CMK (cell line): ENCODE data around the gene ERC1.
"Not testable (repeated sequence)": the region's sequence is repeated elsewhere in the genome, so short reads cannot be mapped to it uniquely, and the experiment has no call there.

ENCODE experiments used
- DNase-seq: peaks from one replicate; pipeline ENCODE4 v3.0.0-alpha.2; 2010; ENCODE audit warnings: low read depth

The ERC1 gene

GRCh38 chr12:1030779-1031178 is 39.8 kb downstream of the ERC1 start:
- DNase-seq, result no peak

- DNase-seq, result no peak
Observed at GRCh38 chr12:1034243-1034642, 43.2 kb downstream of the ERC1 start.

- DNase-seq, result no peak
Observed at GRCh38 chr12:1034751-1035457, 43.9 kb downstream of the ERC1 start.

GRCh38 chr12:1041478-1041877 is 50.5 kb downstream of the ERC1 start:
- DNase-seq, result no peak

- DNase-seq, result no peak
Observed at GRCh38 chr12:1044199-1044598, 53.2 kb downstream of the ERC1 start.

- DNase-seq, result no peak
Observed at GRCh38 chr12:1044696-1045095, 53.7 kb downstream of the ERC1 start.

GRCh38 chr12:1046727-1047126 is 55.7 kb downstream of the ERC1 start:
- no peak for DNase-seq

- DNase-seq, result no peak
Observed at GRCh38 chr12:1047898-1048660, 57.1 kb downstream of the ERC1 start.

GRCh38 chr12:1050059-1050707 is 59.2 kb downstream of the ERC1 start:
- DNase-seq, result no peak

GRCh38 chr12:1051672-1052071 is 60.6 kb downstream of the ERC1 start:
- not testable (repeated sequence) for DNase-seq

GRCh38 chr12:1053690-1054089 is 62.7 kb downstream of the ERC1 start:
- no peak for DNase-seq

GRCh38 chr12:1054117-1054870 is 63.3 kb downstream of the ERC1 start:
- no peak for DNase-seq

- DNase-seq, result no peak
Observed at GRCh38 chr12:1056390-1056789, 65.4 kb downstream of the ERC1 start.

GRCh38 chr12:1058423-1058822 is 67.4 kb downstream of the ERC1 start:
- DNase-seq, result no peak

- no peak for DNase-seq
Observed at GRCh38 chr12:1059162-1059561, 68.1 kb downstream of the ERC1 start.

- DNase-seq, result no peak
Observed at GRCh38 chr12:1063852-1064251, 72.8 kb downstream of the ERC1 start.

GRCh38 chr12:1064317-1064716 is 73.3 kb downstream of the ERC1 start:
- no peak for DNase-seq

GRCh38 chr12:1065629-1066028 is 74.6 kb downstream of the ERC1 start:
- DNase-seq, result no peak

GRCh38 chr12:1069846-1070245 is 78.8 kb downstream of the ERC1 start:
- DNase-seq, result no peak

- no peak for DNase-seq
Observed at GRCh38 chr12:1071182-1071581, 80.2 kb downstream of the ERC1 start.

- DNase-seq, result no peak
Observed at GRCh38 chr12:1073652-1074051, 82.6 kb downstream of the ERC1 start.

GRCh38 chr12:1077036-1077803 is 86.2 kb downstream of the ERC1 start:
- DNase-seq, result no peak
